HG03460 (cell line): ENCODE measurements around the gene MAFG.

Experiments used
- ATAC-seq: cut with Tn5 transposase; IDR thresholded peaks from one replicate; pipeline ENCODE4 v1.9.1; 2021; ENCODE audit not compliant: unreplicated experiment

Gene MAFG

GRCh38 chr17:81909966-81910839 lies 17.3 kb downstream of the MAFG start:
- no peak for ATAC-seq

GRCh38 chr17:81909231-81909630 lies 18.3 kb downstream of the MAFG start:
- no peak for ATAC-seq

GRCh38 chr17:81908793-81909192 lies 18.7 kb downstream of the MAFG start:
- ATAC-seq, result no peak

GRCh38 chr17:81907219-81908145 lies 20.1 kb downstream of the MAFG start:
- ATAC-seq, result no peak

GRCh38 chr17:81906476-81907218 lies 20.9 kb downstream of the MAFG start:
- no peak for ATAC-seq

- no peak for ATAC-seq
These were observed 21.5 kb downstream of the MAFG start for GRCh38 chr17:81905993-81906392.

- ATAC-seq, result no peak
These were observed 22.1 kb downstream of the MAFG start for GRCh38 chr17:81905424-81905875.

GRCh38 chr17:81904600-81905423 lies 22.7 kb downstream of the MAFG start:
- ATAC-seq, result no peak

- ATAC-seq, result no peak
These were observed 23.5 kb downstream of the MAFG start for GRCh38 chr17:81903896-81904599.

GRCh38 chr17:81903415-81903831 lies 24.1 kb downstream of the MAFG start:
- ATAC-seq, result no peak

GRCh38 chr17:81902653-81903414 lies 24.7 kb downstream of the MAFG start:
- no peak for ATAC-seq

GRCh38 chr17:81902023-81902652 lies 25.4 kb downstream of the MAFG start, which contains the start of gene NPB:
TSS of gene NPB (plus strand) at chr17:81902238. CDS start at chr17:81902278, 40 bp downstream.
- no peak for ATAC-seq

- no peak for ATAC-seq
These were observed 26.1 kb downstream of the MAFG start for GRCh38 chr17:81901167-81902022.

GRCh38 chr17:81900181-81900820 lies 27.2 kb downstream of the MAFG start:
- no peak for ATAC-seq

- ATAC-seq, result no peak
These were observed 27.9 kb downstream of the MAFG start for GRCh38 chr17:81899514-81900166.

- no peak for ATAC-seq
These were observed 28.6 kb downstream of the MAFG start for GRCh38 chr17:81898885-81899284.
